SU-DHL-6 (cell line): ENCODE measurements around the gene HSBP1.

Experiments used
- EZH2phosphoT487 ChIP-seq: fragments of 200-600 bp; sonication (generic), shearing (Covaris generic); conservative IDR thresholded peaks from 2 replicates; pipeline ENCODE4 v1.6.1; 2018; ENCODE audit warnings: mild to moderate bottlenecking, antibody characterized with exemption, low read length, moderate library complexity, mixed read lengths
- TF ChIP-seq, protein P1 (sequence below): fragments of 200-600 bp; sonication (generic); IDR thresholded peaks from one replicate; pipeline ENCODE4 v1.5.1; 2017; ENCODE audit warnings: antibody characterized with exemption, mild to moderate bottlenecking, low read length, moderate library complexity; ENCODE audit not compliant: insufficient read depth, poor library complexity, severe bottlenecking

DNA sequence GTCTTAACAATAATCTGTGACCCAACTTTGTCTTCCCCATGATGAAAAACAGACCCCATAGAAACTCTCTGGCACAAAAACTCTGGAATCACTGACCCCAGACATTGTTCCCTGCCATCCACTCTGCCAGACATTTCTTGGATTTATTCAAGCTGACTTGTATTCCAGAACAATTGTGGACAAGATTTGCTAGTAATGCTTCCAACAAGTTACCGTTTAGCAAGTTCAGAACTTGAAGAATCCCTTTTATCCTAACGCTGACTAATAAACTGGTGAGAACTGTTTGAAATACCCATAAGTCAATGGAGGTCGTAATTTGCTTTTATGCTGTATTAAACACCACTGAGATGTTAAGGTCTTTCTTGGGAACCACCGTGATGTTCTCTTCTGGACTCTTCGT lies 10.5 kb downstream of the HSBP1 start:
- TF ChIP-seq, protein P1, sequence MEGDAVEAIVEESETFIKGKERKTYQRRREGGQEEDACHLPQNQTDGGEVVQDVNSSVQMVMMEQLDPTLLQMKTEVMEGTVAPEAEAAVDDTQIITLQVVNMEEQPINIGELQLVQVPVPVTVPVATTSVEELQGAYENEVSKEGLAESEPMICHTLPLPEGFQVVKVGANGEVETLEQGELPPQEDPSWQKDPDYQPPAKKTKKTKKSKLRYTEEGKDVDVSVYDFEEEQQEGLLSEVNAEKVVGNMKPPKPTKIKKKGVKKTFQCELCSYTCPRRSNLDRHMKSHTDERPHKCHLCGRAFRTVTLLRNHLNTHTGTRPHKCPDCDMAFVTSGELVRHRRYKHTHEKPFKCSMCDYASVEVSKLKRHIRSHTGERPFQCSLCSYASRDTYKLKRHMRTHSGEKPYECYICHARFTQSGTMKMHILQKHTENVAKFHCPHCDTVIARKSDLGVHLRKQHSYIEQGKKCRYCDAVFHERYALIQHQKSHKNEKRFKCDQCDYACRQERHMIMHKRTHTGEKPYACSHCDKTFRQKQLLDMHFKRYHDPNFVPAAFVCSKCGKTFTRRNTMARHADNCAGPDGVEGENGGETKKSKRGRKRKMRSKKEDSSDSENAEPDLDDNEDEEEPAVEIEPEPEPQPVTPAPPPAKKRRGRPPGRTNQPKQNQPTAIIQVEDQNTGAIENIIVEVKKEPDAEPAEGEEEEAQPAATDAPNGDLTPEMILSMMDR: no peak
- no peak for TF ChIP-seq EZH2phosphoT487
